Activated CD8-positive, alpha-beta T cell treated with anti-CD3 and anti-CD28 coated beads for 36 hours (primary cell): ENCODE measurements around the gene MYL7. TPM values are rescaled to one million over a fixed set of nuclear protein-coding genes. Genes with fewer than 3 reads are reported as not detected.
A peak's percentile ranks its signal among the peaks of the same experiment; 100 is the strongest.

Experiments used
- ATAC-seq: fragments of 200-7000 bp; cut with Tn5 transposase; one replicate; pipeline ENCODE4 v1.10.0; 2021; ENCODE audit warnings: mild to moderate bottlenecking, moderate library complexity
- CTCF ChIA-PET: fragments of 350-600 bp; sonication (Branson Sonifier 250); formaldehyde crosslinking; loops from one replicate; lab custom pipeline; 2021; ENCODE audit warnings: antibody characterized with exemption; lab: Charles Lee
- POLR2A ChIA-PET: fragments of 350-600 bp; sonication (Branson Sonifier 250); formaldehyde crosslinking; loops from one replicate; lab custom pipeline; 2021; ENCODE audit warnings: antibody characterized with exemption; lab: Charles Lee
- DNase-seq: peaks from one replicate; pipeline ENCODE4 v3.0.0-alpha.2; 2020
- H3K27ac Mint-ChIP-seq: one replicate; pipeline ENCODE4 v1.8.0; 2021; ENCODE audit warnings: mild to moderate bottlenecking, mixed read lengths
- H3K27me3 Mint-ChIP-seq: one replicate; pipeline ENCODE4 v1.8.0; 2021; ENCODE audit warnings: mixed read lengths
- H3K36me3 Mint-ChIP-seq: one replicate; pipeline ENCODE4 v1.8.0; 2021; ENCODE audit warnings: low read depth, mixed read lengths
- H3K4me1 Mint-ChIP-seq: one replicate; pipeline ENCODE4 v1.8.0; 2021; ENCODE audit warnings: low read depth, mixed read lengths
- H3K4me3 Mint-ChIP-seq: one replicate; pipeline ENCODE4 v1.8.0; 2021; ENCODE audit warnings: mild to moderate bottlenecking, moderate library complexity, mixed read lengths
- H3K9me3 Mint-ChIP-seq: one replicate; pipeline ENCODE4 v1.8.0; 2021; ENCODE audit warnings: mixed read lengths
- intact Hi-C: fragments of 100-400 bp; cut with micrococcal nuclease; formaldehyde crosslinking; loops from one replicate; pipeline ENCODE4 v1.10.0; 2022
- total RNA-seq, 2 experiments: library from RNA; stranded (reverse); gene quantifications; one replicate each; pipeline ENCODE4 v1.2.3, GENCODE V29; 2021
- TF ChIP-seq, protein P1 (sequence below): fragments of 200-600 bp; IDR thresholded peaks from one replicate; pipeline ENCODE4 v1.8.0; 2022; ENCODE audit warnings: antibody characterized with exemption, mild to moderate bottlenecking

MYL7 gene
- total RNA-seq, 2 experiments from 2014 or later: not detected

DNA sequence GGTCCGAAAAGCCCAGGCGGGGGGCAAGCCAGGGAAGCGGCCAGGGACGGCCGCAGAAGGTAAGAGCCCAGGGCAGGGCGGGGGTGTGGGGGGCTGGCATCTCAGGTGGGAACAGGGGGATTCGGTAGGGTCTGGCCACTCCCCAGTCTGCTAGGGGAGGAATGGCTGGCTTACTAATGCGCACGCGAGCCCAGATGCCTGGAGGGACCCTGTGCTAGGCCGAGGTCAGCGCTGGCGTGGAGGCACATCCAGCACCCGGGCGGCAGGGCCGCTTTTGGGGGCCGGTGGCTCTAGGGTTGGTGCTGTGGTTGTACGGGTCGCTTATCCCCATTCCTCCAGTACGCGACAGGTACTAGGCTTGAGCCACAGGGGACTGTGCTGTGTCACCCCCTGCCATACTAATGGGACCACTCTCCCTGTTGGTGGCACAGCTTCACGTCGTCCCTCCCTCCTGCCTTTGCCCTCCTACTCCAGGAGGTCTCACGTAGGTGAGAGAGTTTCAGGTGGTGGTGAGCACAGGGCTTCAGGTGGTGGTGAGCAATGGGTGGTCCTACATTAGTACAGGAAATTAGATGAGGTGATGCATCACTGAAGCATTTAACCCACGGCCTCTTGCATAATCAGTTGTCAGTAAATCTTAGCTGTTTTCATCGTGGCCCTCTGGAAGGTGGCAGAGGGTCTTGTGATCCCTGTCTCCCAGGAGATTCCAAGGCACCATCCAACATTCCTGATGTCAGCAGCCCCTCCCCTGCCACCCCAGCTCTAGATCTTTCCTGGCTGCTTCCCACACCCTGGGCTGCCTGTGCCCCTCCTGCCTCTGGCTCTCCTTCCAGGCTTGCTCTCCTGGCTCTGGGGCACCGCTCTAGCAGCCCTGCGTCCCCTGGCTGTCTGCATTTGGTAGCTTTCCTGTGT, 36.0 kb downstream of the MYL7 start:
- Mint-ChIP-seq H3K27ac (peak overlapping the region; percentile 56), H3K9me3 (no peaks in the 10 kb centered on the region), H3K27me3 (peaks cover 2% of the 10 kb centered on the region), H3K4me1 (peaks cover 16% of the 10 kb centered on the region), H3K36me3 (peaks cover 3% of the 10 kb centered on the region), H3K4me3 (peak overlapping the region; percentile 81)
- CTCF ChIA-PET: interaction anchor here (1.1 to 1.7 kb wide), 3 partner anchors 18 to 96 kb away, joined by 3 to 5 read pairs (median 3); partner anchors contain the start of genes POLD2 and YKT6
- POLR2A ChIA-PET: interaction anchor here (0.9 to 3.5 kb wide), 12 partner anchors 8 to 61 kb away, joined by 3 to 17 read pairs (median 4); partner anchors contain the start of genes DBNL and POLD2
- intact Hi-C loops: no loop called here
- DNase-seq: peak; percentile 35
- TF ChIP-seq, protein P1, sequence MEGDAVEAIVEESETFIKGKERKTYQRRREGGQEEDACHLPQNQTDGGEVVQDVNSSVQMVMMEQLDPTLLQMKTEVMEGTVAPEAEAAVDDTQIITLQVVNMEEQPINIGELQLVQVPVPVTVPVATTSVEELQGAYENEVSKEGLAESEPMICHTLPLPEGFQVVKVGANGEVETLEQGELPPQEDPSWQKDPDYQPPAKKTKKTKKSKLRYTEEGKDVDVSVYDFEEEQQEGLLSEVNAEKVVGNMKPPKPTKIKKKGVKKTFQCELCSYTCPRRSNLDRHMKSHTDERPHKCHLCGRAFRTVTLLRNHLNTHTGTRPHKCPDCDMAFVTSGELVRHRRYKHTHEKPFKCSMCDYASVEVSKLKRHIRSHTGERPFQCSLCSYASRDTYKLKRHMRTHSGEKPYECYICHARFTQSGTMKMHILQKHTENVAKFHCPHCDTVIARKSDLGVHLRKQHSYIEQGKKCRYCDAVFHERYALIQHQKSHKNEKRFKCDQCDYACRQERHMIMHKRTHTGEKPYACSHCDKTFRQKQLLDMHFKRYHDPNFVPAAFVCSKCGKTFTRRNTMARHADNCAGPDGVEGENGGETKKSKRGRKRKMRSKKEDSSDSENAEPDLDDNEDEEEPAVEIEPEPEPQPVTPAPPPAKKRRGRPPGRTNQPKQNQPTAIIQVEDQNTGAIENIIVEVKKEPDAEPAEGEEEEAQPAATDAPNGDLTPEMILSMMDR: no peak
- ATAC-seq: peak; percentile 47

DNA sequence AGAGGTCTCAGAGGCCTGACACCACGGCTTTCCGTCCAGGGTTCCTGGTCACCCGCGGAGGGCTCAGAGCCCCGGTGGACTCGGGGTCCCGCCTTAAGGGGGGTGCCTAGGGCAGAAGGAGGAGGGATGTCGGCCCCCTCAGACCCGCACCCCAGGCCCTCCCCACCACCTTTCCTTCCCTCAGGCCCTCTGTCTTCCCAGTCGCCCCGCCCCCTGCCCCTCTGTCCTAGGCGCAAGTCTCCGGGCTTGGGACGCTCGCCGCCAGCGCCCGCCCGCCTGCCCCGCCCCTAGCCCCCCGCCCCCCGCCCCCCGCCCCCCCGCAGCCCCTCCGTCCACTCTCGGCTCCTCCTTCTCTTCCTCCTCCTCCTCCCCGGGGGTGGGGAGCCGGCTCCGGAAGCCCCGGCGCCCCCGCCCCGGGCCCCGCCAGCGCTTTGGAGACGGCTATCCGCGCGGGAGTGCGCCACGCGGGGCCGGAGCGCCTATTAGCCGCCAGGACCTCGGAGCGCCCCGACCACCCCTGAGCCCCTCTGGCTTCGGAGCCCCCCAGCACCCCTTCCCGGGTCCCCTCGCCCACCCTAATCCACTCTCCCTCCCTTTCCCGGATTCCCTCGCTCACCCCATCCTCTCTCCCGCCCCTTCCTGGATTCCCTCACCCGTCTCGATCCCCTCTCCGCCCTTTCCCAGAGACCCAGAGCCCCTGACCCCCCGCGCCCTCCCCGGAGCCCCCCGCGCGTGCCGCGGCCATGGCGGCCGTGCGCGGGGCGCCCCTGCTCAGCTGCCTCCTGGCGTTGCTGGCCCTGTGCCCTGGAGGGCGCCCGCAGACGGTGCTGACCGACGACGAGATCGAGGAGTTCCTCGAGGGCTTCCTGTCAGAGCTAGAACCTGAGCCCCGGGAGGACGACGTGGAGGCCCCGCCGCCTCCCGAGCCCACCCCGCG, 36.9 kb downstream of the MYL7 start, which contains the start of gene AEBP1:
Gene AEBP1 (plus strand): TSS at position 423 of the 937 bp plus-strand sequence. CDS start 321 bp downstream, at position 744.
- Mint-ChIP-seq H3K9me3 (no peaks in the 10 kb centered on the region), H3K4me1 (peaks cover 19% of the 10 kb centered on the region), H3K4me3 (peak within 1 kb of the TSS; percentile 81), H3K36me3 (peaks cover 2% of the 10 kb centered on the region), H3K27me3 (peaks cover 2% of the 10 kb centered on the region), H3K27ac (peak within 1 kb of the TSS; percentile 56)
- peak; percentile 54 for DNase-seq
- TF ChIP-seq, protein P1: no peak
- intact Hi-C loops: no loop called here
- ChIA-PET POLR2A (interaction anchor here (1.0 to 3.5 kb wide), 5 partner anchors 10 to 60 kb away, joined by 3 to 17 read pairs (median 7); partner anchors contain the start of genes DBNL and POLD2), CTCF (interaction anchor here (1.1 to 1.7 kb wide), 3 partner anchors 19 to 97 kb away, joined by 3 to 5 read pairs (median 3); partner anchors contain the start of genes POLD2 and YKT6)
- peak; percentile 67 for ATAC-seq

- Mint-ChIP-seq H3K4me3 (peak overlapping the region; percentile 58), H3K27ac (peak overlapping the region; percentile 18), H3K4me1 (peaks cover 21% of the 10 kb centered on the region), H3K27me3 (peaks cover 2% of the 10 kb centered on the region), H3K9me3 (no peaks in the 10 kb centered on the region), H3K36me3 (peaks cover 2% of the 10 kb centered on the region)
- TF ChIP-seq, protein P1: no peak
- ChIA-PET POLR2A (interaction anchor here (2.2 kb wide), 1 partner anchor 19 kb away, joined by 10 read pairs; the partner anchor contains the start of gene POLD2), CTCF (no interaction called here)
- intact Hi-C loops: no loop called here
- DNase-seq: no peak
- no peak for ATAC-seq
Measured at GRCh38 chr7:44103566-44103922, 37.6 kb downstream of the MYL7 start.

- peaks cover 2% of the 10 kb centered on the region for H3K36me3 Mint-ChIP-seq
- H3K27me3 Mint-ChIP-seq: peaks cover 2% of the 10 kb centered on the region
- ChIA-PET POLR2A (interaction anchor here (1.7 to 2.2 kb wide), 2 partner anchors 13 to 20 kb away, joined by 5 to 10 read pairs; partner anchors contain the start of gene POLD2), CTCF (interaction anchor here (1.3 kb wide), 1 partner anchor 18 kb away, joined by 3 read pairs; no protein-coding TSS in a partner anchor)
- H3K9me3 Mint-ChIP-seq: no peaks in the 10 kb centered on the region
- no peak for ATAC-seq
- TF ChIP-seq, protein P1: no peak
- peak overlapping the region; percentile 58 for H3K4me3 Mint-ChIP-seq
- intact Hi-C loops: no loop called here
- peak overlapping the region; percentile 18 for H3K27ac Mint-ChIP-seq
- DNase-seq: no peak
- peaks cover 26% of the 10 kb centered on the region for H3K4me1 Mint-ChIP-seq
Measured at GRCh38 chr7:44102846-44103565, 38.1 kb downstream of the MYL7 start.
